ENCODE measurements around the gene PCDHA8. TPM values are rescaled to one million over a fixed set of nuclear protein-coding genes. Genes with fewer than 3 reads are reported as not detected.

Gene PCDHA8
- total and polyA plus RNA-seq, 10 of the 15 experiments (the other 5 are each of a cell fraction or from before 2014, with no cell fraction given), result not detected

DNA sequence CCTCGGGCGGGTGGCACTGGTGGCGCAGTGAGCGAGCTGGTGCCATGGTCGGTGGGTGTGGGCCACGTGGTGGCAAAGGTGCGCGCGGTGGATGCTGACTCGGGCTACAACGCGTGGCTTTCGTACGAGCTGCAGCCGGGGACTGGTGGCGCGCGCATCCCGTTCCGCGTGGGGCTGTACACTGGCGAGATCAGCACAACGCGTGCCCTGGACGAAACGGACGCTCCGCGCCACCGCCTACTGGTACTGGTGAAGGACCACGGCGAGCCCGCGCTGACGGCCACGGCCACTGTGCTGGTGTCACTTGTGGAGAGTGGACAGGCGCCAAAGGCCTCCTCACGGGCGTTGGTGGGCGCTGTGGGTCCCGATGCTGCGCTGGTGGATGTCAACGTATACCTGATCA is 32.1 kb upstream of the PCDHA8 start (continued):
- TF ChIP-seq, protein P1, sequence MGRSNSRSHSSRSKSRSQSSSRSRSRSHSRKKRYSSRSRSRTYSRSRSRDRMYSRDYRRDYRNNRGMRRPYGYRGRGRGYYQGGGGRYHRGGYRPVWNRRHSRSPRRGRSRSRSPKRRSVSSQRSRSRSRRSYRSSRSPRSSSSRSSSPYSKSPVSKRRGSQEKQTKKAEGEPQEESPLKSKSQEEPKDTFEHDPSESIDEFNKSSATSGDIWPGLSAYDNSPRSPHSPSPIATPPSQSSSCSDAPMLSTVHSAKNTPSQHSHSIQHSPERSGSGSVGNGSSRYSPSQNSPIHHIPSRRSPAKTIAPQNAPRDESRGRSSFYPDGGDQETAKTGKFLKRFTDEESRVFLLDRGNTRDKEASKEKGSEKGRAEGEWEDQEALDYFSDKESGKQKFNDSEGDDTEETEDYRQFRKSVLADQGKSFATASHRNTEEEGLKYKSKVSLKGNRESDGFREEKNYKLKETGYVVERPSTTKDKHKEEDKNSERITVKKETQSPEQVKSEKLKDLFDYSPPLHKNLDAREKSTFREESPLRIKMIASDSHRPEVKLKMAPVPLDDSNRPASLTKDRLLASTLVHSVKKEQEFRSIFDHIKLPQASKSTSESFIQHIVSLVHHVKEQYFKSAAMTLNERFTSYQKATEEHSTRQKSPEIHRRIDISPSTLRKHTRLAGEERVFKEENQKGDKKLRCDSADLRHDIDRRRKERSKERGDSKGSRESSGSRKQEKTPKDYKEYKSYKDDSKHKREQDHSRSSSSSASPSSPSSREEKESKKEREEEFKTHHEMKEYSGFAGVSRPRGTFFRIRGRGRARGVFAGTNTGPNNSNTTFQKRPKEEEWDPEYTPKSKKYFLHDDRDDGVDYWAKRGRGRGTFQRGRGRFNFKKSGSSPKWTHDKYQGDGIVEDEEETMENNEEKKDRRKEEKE (IDR thresholded peaks at IDR 0.05), result no peak
- TF ChIP-seq MTA3 (IDR thresholded peaks at IDR 0.05; ENCODE audit: borderline replicate concordance, low read length) (no peak), MXI1 (IDR thresholded peaks at IDR 0.05; ENCODE audit: low read depth, low read length) (no peak), MEF2B (IDR thresholded peaks at IDR 0.05; ENCODE audit: partially characterized antibody, poor library complexity, severe bottlenecking) (no peak), PAX8 (IDR thresholded peaks at IDR 0.05) (no peak), HDGF (IDR thresholded peaks at IDR 0.05) (no peak), ESRRA (IDR thresholded peaks at IDR 0.05; ENCODE audit: low read length) (no peak)

DNA sequence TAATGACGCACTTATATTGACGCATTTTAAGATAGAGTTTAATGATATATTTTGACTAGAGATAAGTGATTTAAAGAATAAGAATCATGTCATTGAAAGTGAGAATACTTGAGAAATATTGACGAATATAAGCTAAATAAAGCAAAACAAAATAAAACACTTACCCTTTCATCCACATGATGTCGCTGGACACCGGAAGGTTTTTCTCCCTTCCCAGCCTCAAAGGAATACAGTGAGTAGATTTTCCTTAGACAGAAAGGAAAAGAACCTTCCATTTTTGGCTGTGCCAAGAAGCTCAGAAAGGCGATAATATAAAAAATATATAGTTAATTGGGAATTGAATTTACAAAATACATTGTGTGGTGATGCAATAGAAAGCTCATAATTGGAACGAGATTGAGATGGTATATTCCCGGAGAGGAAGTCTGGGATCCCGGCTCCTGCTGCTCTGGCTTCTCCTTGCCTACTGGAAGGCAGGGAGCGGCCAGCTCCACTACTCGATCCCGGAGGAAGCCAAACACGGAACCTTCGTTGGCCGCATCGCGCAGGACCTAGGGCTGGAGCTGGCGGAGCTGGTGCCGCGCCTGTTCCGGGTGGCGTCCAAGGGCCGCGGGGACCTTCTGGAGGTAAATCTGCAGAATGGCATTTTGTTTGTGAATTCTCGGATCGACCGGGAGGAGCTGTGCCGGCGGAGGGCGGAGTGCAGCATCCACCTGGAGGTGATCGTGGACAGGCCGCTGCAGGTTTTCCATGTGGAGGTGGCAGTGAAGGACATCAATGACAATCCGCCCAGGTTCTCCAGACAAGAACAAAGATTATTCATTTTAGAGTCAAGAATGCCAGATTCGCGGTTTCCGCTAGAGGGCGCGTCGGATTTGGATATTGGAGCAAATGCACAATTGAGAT is 19.4 kb upstream of the PCDHA8 start, which contains the start of gene PCDHA5:
Gene PCDHA5 (plus strand): TSS at position 239 of the 906 bp plus-strand sequence.
- FAIRE-seq (no peak), ATAC-seq (no peak), DNase-seq (ENCODE audit: low read depth, low spot score) (no peak)
- Histone ChIP-seq H3K4me1 (ENCODE audit: control insufficient read depth, insufficient read depth, low read length) (no peaks in the 10 kb centered on the region), H3K4me2 (ENCODE audit: control insufficient read depth, insufficient read depth) (no peak within 1 kb of the TSS), H3K79me2 (ENCODE audit: control insufficient read depth, insufficient read depth, low read length) (no peaks in the 10 kb centered on the region), H3K9me3 (replicated peaks; ENCODE audit: control insufficient read depth, insufficient read depth, low read length) (no peaks in the 10 kb centered on the region; the same call in 2 of the 3 replicates), H3K36me3 (ENCODE audit: control insufficient read depth in 2 of 2, insufficient read depth in 2 of 2, low read length in 1 of 2) (no peaks in the 10 kb centered on the region), H3K9ac (ENCODE audit: control insufficient read depth, insufficient read depth, low read length) (no peak within 1 kb of the TSS), H3K27ac (ENCODE audit: control insufficient read depth, insufficient read depth) (no peak within 1 kb of the TSS), H3K27me3 (replicated peaks in 1 of 2; ENCODE audit: control insufficient read depth in 2 of 2, insufficient read depth in 2 of 2, low read length in 1 of 2) (no peaks in the 10 kb centered on the region), H2AFZ (ENCODE audit: control insufficient read depth, low read depth, low read length) (no peak within 1 kb of the TSS), H3K4me3 (no peak within 1 kb of the TSS), H4K20me1 (ENCODE audit: control insufficient read depth, insufficient read depth) (no peaks in the 10 kb centered on the region)
- POLR2A ChIA-PET, result no interaction called here
- intact Hi-C loops (cut with micrococcal nuclease; ENCODE audit: unreplicated experiment) (no loop called here), in situ Hi-C loops (cut with MboI) (loop anchor here (25.0 kb wide), 1 partner anchor 741 kb away; no protein-coding TSS in a partner anchor)
- WGBS (ENCODE audit: insufficient coverage, insufficient replicate concordance, low lambda C conversion rate, missing lambda C conversion rate), result 59% methylated on average over 37 of the region's 39 CpGs
- RAD21 ChIA-PET (ENCODE audit: unreplicated experiment), result no interaction called here
- TF ChIP-seq ETV6 (conservative IDR thresholded peaks at IDR 0.05 in 1 of 2, IDR thresholded peaks at IDR 0.05 in 1 of 2; ENCODE audit: borderline replicate concordance in 1 of 2, low read depth in 1 of 2) (no peak), YY1 (IDR thresholded peaks at IDR 0.05; ENCODE audit: low read depth, low read length) (no peak), MTA3 (IDR thresholded peaks at IDR 0.05; ENCODE audit: borderline replicate concordance, low read length) (no peak), ZNF24 (IDR thresholded peaks at IDR 0.05) (no peak)
- TF ChIP-seq, protein P2, sequence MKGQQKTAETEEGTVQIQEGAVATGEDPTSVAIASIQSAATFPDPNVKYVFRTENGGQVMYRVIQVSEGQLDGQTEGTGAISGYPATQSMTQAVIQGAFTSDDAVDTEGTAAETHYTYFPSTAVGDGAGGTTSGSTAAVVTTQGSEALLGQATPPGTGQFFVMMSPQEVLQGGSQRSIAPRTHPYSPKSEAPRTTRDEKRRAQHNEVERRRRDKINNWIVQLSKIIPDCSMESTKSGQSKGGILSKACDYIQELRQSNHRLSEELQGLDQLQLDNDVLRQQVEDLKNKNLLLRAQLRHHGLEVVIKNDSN (IDR thresholded peaks at IDR 0.05; ENCODE audit: borderline replicate concordance, extremely low read length, insufficient read depth, low read depth, low read length), result no peak
- TF ChIP-seq, protein P3, sequence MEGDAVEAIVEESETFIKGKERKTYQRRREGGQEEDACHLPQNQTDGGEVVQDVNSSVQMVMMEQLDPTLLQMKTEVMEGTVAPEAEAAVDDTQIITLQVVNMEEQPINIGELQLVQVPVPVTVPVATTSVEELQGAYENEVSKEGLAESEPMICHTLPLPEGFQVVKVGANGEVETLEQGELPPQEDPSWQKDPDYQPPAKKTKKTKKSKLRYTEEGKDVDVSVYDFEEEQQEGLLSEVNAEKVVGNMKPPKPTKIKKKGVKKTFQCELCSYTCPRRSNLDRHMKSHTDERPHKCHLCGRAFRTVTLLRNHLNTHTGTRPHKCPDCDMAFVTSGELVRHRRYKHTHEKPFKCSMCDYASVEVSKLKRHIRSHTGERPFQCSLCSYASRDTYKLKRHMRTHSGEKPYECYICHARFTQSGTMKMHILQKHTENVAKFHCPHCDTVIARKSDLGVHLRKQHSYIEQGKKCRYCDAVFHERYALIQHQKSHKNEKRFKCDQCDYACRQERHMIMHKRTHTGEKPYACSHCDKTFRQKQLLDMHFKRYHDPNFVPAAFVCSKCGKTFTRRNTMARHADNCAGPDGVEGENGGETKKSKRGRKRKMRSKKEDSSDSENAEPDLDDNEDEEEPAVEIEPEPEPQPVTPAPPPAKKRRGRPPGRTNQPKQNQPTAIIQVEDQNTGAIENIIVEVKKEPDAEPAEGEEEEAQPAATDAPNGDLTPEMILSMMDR (IDR thresholded peaks at IDR 0.05 in 2 of 3, conservative IDR thresholded peaks at IDR 0.05 in 1 of 3; ENCODE audit: control insufficient read depth in 2 of 3, extremely low read depth in 1 of 3, insufficient read depth in 1 of 3, low read depth in 3 of 3, low read length in 3 of 3), result peak in 2 of 3 experiments; percentile 31 to 39; a peak in 4 of 6 replicates
- CTCF ChIA-PET, result interaction anchor here (0.7 to 2.0 kb wide), 5 partner anchors 9 to 24 kb away, joined by 3 to 5 read pairs (median 3); no protein-coding TSS in a partner anchor
- BruUV-seq (replicated peaks), result no TSS peak
- SMC1A ChIA-PET (ENCODE audit: uncharacterized antibody, unreplicated experiment), result interaction anchor here (0.8 kb wide), 1 partner anchor 12 kb away, joined by 3 read pairs; no protein-coding TSS in a partner anchor
